ENCODE data around the gene PTH1R. TPM values are rescaled to one million over a fixed set of nuclear protein-coding genes. Genes with fewer than 3 reads are reported as not detected.

The PTH1R gene
- polyA plus RNA-seq, 3 donors: not detected

GRCh38 chr3:46921871-46922271, 44.4 kb downstream of the PTH1R start:
- H3K9me3 Mint-ChIP-seq: peaks cover 0 to 5% (median 0%) of the 10 kb centered on the region in 7 donors
- no peaks in the 10 kb centered on the region for H3K27me3 Mint-ChIP-seq (ENCODE audit: low read depth in 3 of 3)
- H3K27ac Mint-ChIP-seq: peak overlapping the region in 1 of 7 donors; percentile 55
- Histone ChIP-seq H3K9ac (ENCODE audit: insufficient read depth, low read length, poor library complexity, severe bottlenecking) (no peak overlapping the region), H3K27me3 (ENCODE audit: control insufficient read depth in 2 of 2, insufficient read depth in 2 of 2, low read length in 2 of 2) (no peaks in the 10 kb centered on the region), H3K36me3 (replicated peaks in 1 of 2; ENCODE audit: control insufficient read depth in 1 of 2, insufficient read depth in 2 of 2, low read length in 2 of 2) (peaks cover 87 to 92% of the 10 kb centered on the region in 2 donors), H4K20me1 (ENCODE audit: insufficient read depth, low read length) (peaks cover 51% of the 10 kb centered on the region), H3K79me2 (ENCODE audit: insufficient read depth, low read length) (peaks cover 52% of the 10 kb centered on the region), H3K4me3 (replicated peaks in 1 of 3; ENCODE audit: low read depth in 2 of 3, low read length in 3 of 3) (no peak overlapping the region), H3K27ac (ENCODE audit: low read depth in 1 of 2, low read length in 2 of 2) (peak overlapping the region in 1 of 2 donors; percentile 63), H2AFZ (ENCODE audit: insufficient read depth, low read depth, low read length, poor library complexity, severe bottlenecking) (no peak overlapping the region), H3K4me1 (ENCODE audit: control insufficient read depth in 1 of 2, insufficient read depth in 2 of 2, low read length in 2 of 2) (peaks cover 19 to 31% of the 10 kb centered on the region in 2 donors), H3K4me2 (replicated peaks; ENCODE audit: extremely low read depth, low read length, poor library complexity, severe bottlenecking) (no peak overlapping the region), H3K9me3 (replicated peaks in 1 of 2; ENCODE audit: control insufficient read depth in 1 of 2, insufficient read depth in 1 of 2, low read length in 2 of 2) (peaks cover 0 to 2% of the 10 kb centered on the region in 2 donors)
- no peak for TF ChIP-seq CTCF (IDR thresholded peaks at IDR 0.05)
- WGBS (ENCODE audit: insufficient coverage): 100% methylated on average over 6 of the region's 7 CpGs
- intact Hi-C loops (cut with micrococcal nuclease): loop anchor here (5.0 kb wide), 1 partner anchor 75 kb away; no protein-coding TSS in a partner anchor
- H3K4me1 Mint-ChIP-seq: peaks cover 23% of the 10 kb centered on the region
- no peak for DNase-seq
- H3K4me3 Mint-ChIP-seq: no peak overlapping the region
- peaks cover 82 to 90% of the 10 kb centered on the region in 2 donors for H3K36me3 Mint-ChIP-seq

- no peak for TF ChIP-seq CTCF (IDR thresholded peaks at IDR 0.05)
- DNase-seq: no peak
- H3K4me2 ChIP-seq (replicated peaks; ENCODE audit: extremely low read depth, low read length, poor library complexity, severe bottlenecking): no peak overlapping the region
- H3K79me2 ChIP-seq (ENCODE audit: insufficient read depth, low read length): peaks cover 52% of the 10 kb centered on the region
- H3K9me3 Mint-ChIP-seq: peaks cover 0 to 2% (median 0%) of the 10 kb centered on the region in 7 donors
- 97% methylated on average over 2 of the region's 4 CpGs for WGBS (ENCODE audit: insufficient coverage)
- H3K27ac Mint-ChIP-seq: peak overlapping the region in 3 of 7 donors; percentile 18 to 88 (median 40)
- H3K4me1 ChIP-seq (ENCODE audit: control insufficient read depth in 1 of 2, insufficient read depth in 2 of 2, low read length in 2 of 2): peaks cover 25 to 36% of the 10 kb centered on the region in 2 donors
- peaks cover 81 to 87% of the 10 kb centered on the region in 2 donors for H3K36me3 ChIP-seq (replicated peaks in 1 of 2; ENCODE audit: control insufficient read depth in 1 of 2, insufficient read depth in 2 of 2, low read length in 2 of 2)
- no peaks in the 10 kb centered on the region for H3K9me3 ChIP-seq (replicated peaks in 1 of 2; ENCODE audit: control insufficient read depth in 1 of 2, insufficient read depth in 1 of 2, low read length in 2 of 2)
- H3K9ac ChIP-seq (ENCODE audit: insufficient read depth, low read length, poor library complexity, severe bottlenecking): no peak overlapping the region
- H2AFZ ChIP-seq (ENCODE audit: insufficient read depth, low read depth, low read length, poor library complexity, severe bottlenecking): no peak overlapping the region
- H3K4me3 Mint-ChIP-seq: no peak overlapping the region
- no peak overlapping the region for H3K4me3 ChIP-seq (replicated peaks in 1 of 3; ENCODE audit: low read depth in 2 of 3, low read length in 3 of 3)
- H3K4me1 Mint-ChIP-seq: peaks cover 29% of the 10 kb centered on the region
- no peaks in the 10 kb centered on the region for H3K27me3 ChIP-seq (ENCODE audit: control insufficient read depth in 2 of 2, insufficient read depth in 2 of 2, low read length in 2 of 2)
- peaks cover 77 to 85% of the 10 kb centered on the region in 2 donors for H3K36me3 Mint-ChIP-seq
- H4K20me1 ChIP-seq (ENCODE audit: insufficient read depth, low read length): peaks cover 54% of the 10 kb centered on the region
- no peaks in the 10 kb centered on the region for H3K27me3 Mint-ChIP-seq (ENCODE audit: low read depth in 3 of 3)
- intact Hi-C loops (cut with micrococcal nuclease): loop anchor here (5.0 kb wide), 1 partner anchor 75 kb away; no protein-coding TSS in a partner anchor
- H3K27ac ChIP-seq (ENCODE audit: low read depth in 1 of 2, low read length in 2 of 2): peak overlapping the region in 1 of 2 donors; percentile 63
Measured at GRCh38 chr3:46922426-46922825, 44.9 kb downstream of the PTH1R start.
